Measurements from ENCODE around the gene PPP2R5C. TPM values are rescaled to one million over a fixed set of nuclear protein-coding genes. Genes with fewer than 3 reads are reported as not detected.

Gene PPP2R5C
- total and polyA plus RNA-seq, 2 of the 4 experiments (the other 2 are of a cell fraction), result 65.9 to 78.7 TPM

DNA sequence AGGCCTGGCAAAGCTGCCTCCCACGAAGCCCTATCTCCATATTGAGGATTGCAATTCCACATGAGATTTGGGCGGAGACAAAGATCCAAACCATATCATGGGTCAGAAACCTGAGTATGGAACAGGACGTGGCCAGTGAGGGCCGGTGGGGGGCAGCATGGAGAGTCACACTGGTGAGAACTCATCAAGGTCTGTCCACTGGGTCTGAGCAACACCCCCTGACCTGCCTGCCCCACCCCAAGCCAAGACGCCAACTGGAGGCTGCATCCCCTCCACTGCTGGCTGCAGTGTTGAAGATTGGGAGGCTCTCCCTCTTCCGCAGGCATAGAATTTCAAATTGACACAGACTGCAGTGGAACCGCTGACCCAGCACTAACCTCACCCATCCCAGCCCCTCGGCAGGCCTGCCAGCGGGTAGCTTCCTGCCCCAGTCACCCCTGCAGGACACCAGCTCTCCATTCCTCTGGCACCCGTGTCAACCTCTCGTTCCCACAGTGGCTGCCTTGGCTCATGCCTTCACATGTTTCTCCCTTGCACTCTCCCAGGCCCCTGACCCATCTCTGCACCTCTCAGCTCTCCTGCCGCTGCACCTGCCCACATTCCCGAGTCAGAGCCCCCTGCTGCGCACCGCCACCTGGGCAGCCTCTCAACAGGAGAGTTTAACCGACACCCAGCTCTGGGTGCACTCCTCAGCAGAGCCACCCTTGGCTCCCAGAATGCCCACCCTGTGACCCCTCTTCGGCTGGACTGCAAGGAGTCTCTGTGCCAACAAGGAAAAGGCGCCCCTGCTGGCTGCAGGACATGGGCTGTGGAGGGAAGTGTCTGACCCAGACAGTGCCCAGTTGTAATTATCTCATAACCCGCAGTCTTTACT, 45.2 kb upstream of the PPP2R5C start:
- Histone ChIP-seq H3K56ac (ENCODE audit: extremely low read depth, insufficient read depth, low read length) (no peak overlapping the region), H4K5ac (ENCODE audit: low read depth, low read length) (no peak overlapping the region), H3K36me3 (ENCODE audit: control insufficient read depth, insufficient read depth, low read length) (no peaks in the 10 kb centered on the region), H2BK5ac (ENCODE audit: low read depth, low read length, poor library complexity, severe bottlenecking) (no peak overlapping the region), H3K27ac (ENCODE audit: insufficient read depth, low read length) (no peak overlapping the region), H3K4me1 (ENCODE audit: control insufficient read depth, insufficient read depth, low read length) (no peaks in the 10 kb centered on the region), H2AK9ac (replicated peaks; ENCODE audit: low read depth, low read length, poor library complexity) (no peak overlapping the region), H2AFZ (replicated peaks; ENCODE audit: low read length, poor library complexity) (no peak overlapping the region), H3K9ac (ENCODE audit: low read depth, low read length) (no peak overlapping the region), H3K14ac (replicated peaks; ENCODE audit: low read depth, low read length) (no peak overlapping the region), H3K27me3 (ENCODE audit: control insufficient read depth, insufficient read depth, low read length) (peaks cover 6% of the 10 kb centered on the region; the same call in 1 of the 2 replicates), H2BK20ac (ENCODE audit: low read depth, low read length) (no peak overlapping the region), H3K9me1 (ENCODE audit: insufficient read depth, low read length) (0 out of 2 replicates have a peak, but pooled peaks cover 3% of the 10 kb centered on the region), H2BK15ac (ENCODE audit: low read depth, low read length) (no peak overlapping the region), H3K4ac (ENCODE audit: low read depth, low read length) (no peak overlapping the region), H4K8ac (ENCODE audit: low read depth in 2 of 2, low read length in 2 of 2) (no peak overlapping the region), H3K18ac (ENCODE audit: low read depth, low read length) (no peak overlapping the region), H2AK5ac (ENCODE audit: low read depth, low read length) (no peak overlapping the region), H2BK120ac (ENCODE audit: low read depth, low read length) (no peak overlapping the region), H4K20me1 (ENCODE audit: insufficient read depth, low read length) (no peaks in the 10 kb centered on the region), H3K4me3 (ENCODE audit: insufficient read depth, low read depth, low read length) (no peak overlapping the region), H4K91ac (ENCODE audit: insufficient read depth, low read depth, low read length) (no peak overlapping the region), H3K4me2 (ENCODE audit: low read depth, low read length) (no peak overlapping the region), H3K23ac (ENCODE audit: low read depth, low read length) (no peak overlapping the region), H3K9me3 (ENCODE audit: control insufficient read depth, insufficient read depth, low read length) (peaks cover 3% of the 10 kb centered on the region), H3K79me1 (ENCODE audit: low read depth in 1 of 2, low read length in 2 of 2) (no peaks in the 10 kb centered on the region)
- intact Hi-C loops (cut with micrococcal nuclease) (no loop called here), dilution Hi-C loops (cut with HindIII; ENCODE audit: low sequenced_read_pairs, unreplicated experiment) (no loop called here), in situ Hi-C loops (cut with MboI; ENCODE audit: low sequenced_read_pairs) (no loop called here)
- TF ChIP-seq CTCF (conservative IDR thresholded peaks at IDR 0.05; ENCODE audit: low read depth, low read length) (no peak), MXI1 (IDR thresholded peaks at IDR 0.05; ENCODE audit: borderline replicate concordance, low read depth, low read length) (no peak), NFE2L2 (IDR thresholded peaks at IDR 0.05; ENCODE audit: low read depth, low read length) (no peak), FOS (IDR thresholded peaks at IDR 0.05; ENCODE audit: low read depth, low read length) (no peak), RCOR1 (IDR thresholded peaks at IDR 0.05; ENCODE audit: insufficient replicate concordance, low read length) (no peak), ELK1 (IDR thresholded peaks at IDR 0.05; ENCODE audit: borderline replicate concordance, low read depth, low read length) (no peak), SMC3 (IDR thresholded peaks at IDR 0.05; ENCODE audit: low read depth, low read length) (no peak)
- TF ChIP-seq, protein P1, sequence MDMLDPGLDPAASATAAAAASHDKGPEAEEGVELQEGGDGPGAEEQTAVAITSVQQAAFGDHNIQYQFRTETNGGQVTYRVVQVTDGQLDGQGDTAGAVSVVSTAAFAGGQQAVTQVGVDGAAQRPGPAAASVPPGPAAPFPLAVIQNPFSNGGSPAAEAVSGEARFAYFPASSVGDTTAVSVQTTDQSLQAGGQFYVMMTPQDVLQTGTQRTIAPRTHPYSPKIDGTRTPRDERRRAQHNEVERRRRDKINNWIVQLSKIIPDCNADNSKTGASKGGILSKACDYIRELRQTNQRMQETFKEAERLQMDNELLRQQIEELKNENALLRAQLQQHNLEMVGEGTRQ (IDR thresholded peaks at IDR 0.05; ENCODE audit: low read depth, low read length), result no peak
- no TSS peak for BruUV-seq (replicated peaks)
- POLR2A ChIA-PET (ENCODE audit: unreplicated experiment), result no interaction called here
- CTCF ChIA-PET, result no interaction called here
- WGBS, 2 experiments (ENCODE audit: extremely low coverage in 2 of 2, insufficient read length in 1 of 2), result 83% methylated on average over 5 of the region's 19 CpGs; no CpG with 5 or more reads in 1 of the 2 experiments
- ATAC-seq (ENCODE audit: low read depth), result no peak
- DNase-seq, result no peak
